Left lung (tissue), 10 donors: ENCODE measurements around the gene CST2. TPM values are rescaled to one million over a fixed set of nuclear protein-coding genes. Genes with fewer than 3 reads are reported as not detected.
"Not testable (repeated sequence)": the region's sequence is repeated elsewhere in the genome, so short reads cannot be mapped to it uniquely, and the experiment has no call there.

ENCODE experiments used
- ATAC-seq: fragments of 200-7000 bp; cut with Tn5 transposase; one replicate; pipeline ENCODE4 v1.9.1; 2020; ENCODE audit warnings: moderate library complexity
- DNase-seq, 4 donors: peaks; one replicate each; pipeline ENCODE4 v3.0.0-alpha.2; 2013 to 2020
- H3K27ac ChIP-seq, 2 donors: fragments of 200-600 bp; sonication (generic) in 1 of 2; one replicate each; pipeline versions ENCODE4 v1.5.0 to v1.8.0; 2020 to 2021
- H3K27me3 ChIP-seq, 2 donors: fragments of 200-600 bp; sonication (generic) in 1 of 2; one replicate each; pipeline versions ENCODE4 v1.5.0 to v1.8.0; 2020 to 2021
- H3K36me3 ChIP-seq, 2 donors: fragments of 200-600 bp; sonication (generic) in 1 of 2; one replicate each; pipeline versions ENCODE4 v1.5.0 to v1.8.0; 2020 to 2021
- H3K4me1 ChIP-seq, 2 donors: fragments of 200-600 bp; one replicate each; pipeline ENCODE4 v1.8.0; 2021
- H3K4me3 ChIP-seq, 2 donors: fragments of 200-600 bp; sonication (generic) in 1 of 2; one replicate each; pipeline versions ENCODE4 v1.5.0 to v1.8.0; 2020 to 2021; ENCODE audit warnings: mild to moderate bottlenecking in 1 of 2
- H3K9me3 ChIP-seq, 2 donors: fragments of 200-600 bp; sonication (generic) in 1 of 2; one replicate each; pipeline versions ENCODE4 v1.5.0 to v1.8.0; 2020 to 2021
- CTCF ChIP-seq, 2 donors: fragments of 200-600 bp; sonication (generic) in 1 of 2; IDR thresholded peaks; one replicate each; pipeline versions ENCODE4 v1.5.0 to v1.8.0; 2021; ENCODE audit warnings: antibody characterized with exemption in 2 of 2
- intact Hi-C, 2 donors: fragments of 100-400 bp; cut with DNase I; formaldehyde crosslinking; loops; one replicate each; pipeline versions ENCODE4 v1.11.2 to v1.14.2; 2022
- polyA plus RNA-seq, 6 donors: library from polyadenylated mRNA; unstranded; fragments of 120-200 nt; gene quantifications; one replicate each; pipeline ENCODE4 v1.2.1, GENCODE V29; 2013; ENCODE audit not compliant: insufficient read length in 6 of 6
- total RNA-seq, 2 donors: library from RNA; stranded (reverse); fragmentation: NEBNext Ultra II Directional; extraction: Animal tissue kit (Norgen Biotek cat#: 25700); gene quantifications; one replicate each; pipeline ENCODE4 v1.2.1, GENCODE V29; 2021
- donor health status: DM: no; HTN: yes; CAD: no.
- donor health status: DM: no; HTN: no; CAD: no.

The CST2 gene
- total and polyA plus RNA-seq, 8 donors, result 0.23 to 13.0 (median 0.39) TPM; not detected in 3

GRCh38 chr20:23800865-23801264 is 25.7 kb downstream of the CST2 start:
- DNase-seq (no peak), ATAC-seq (no peak)
- intact Hi-C loops, result no loop called here
- Histone ChIP-seq H3K27me3 (no peaks in the 10 kb centered on the region), H3K4me3 (no peak overlapping the region), H3K9me3 (no peaks in the 10 kb centered on the region), H3K4me1 (no peaks in the 10 kb centered on the region), H3K36me3 (no peaks in the 10 kb centered on the region), H3K27ac (no peak overlapping the region)
- TF ChIP-seq CTCF (IDR thresholded peaks at IDR 0.05), result no peak

GRCh38 chr20:23799216-23799847 is 27.2 kb downstream of the CST2 start:
- intact Hi-C loops, H3K9me3 ChIP-seq: not testable (repeated sequence)

GRCh38 chr20:23795526-23795925 is 31.0 kb downstream of the CST2 start:
- intact Hi-C loops, result no loop called here
- no peak for DNase-seq
- Histone ChIP-seq H3K27ac (no peak overlapping the region), H3K9me3 (no peaks in the 10 kb centered on the region), H3K4me1 (no peaks in the 10 kb centered on the region), H3K36me3 (no peaks in the 10 kb centered on the region), H3K4me3 (no peak overlapping the region), H3K27me3 (no peaks in the 10 kb centered on the region)
- ATAC-seq, result no peak
- TF ChIP-seq CTCF (IDR thresholded peaks at IDR 0.05), result no peak

More at GRCh38 chr20:23799216-23799847, 27.2 kb downstream of the CST2 start:
- H3K4me1 ChIP-seq, H3K27ac ChIP-seq, H3K4me3 ChIP-seq, H3K27me3 ChIP-seq, H3K36me3 ChIP-seq: not testable (repeated sequence)
- ATAC-seq (peak; percentile 99), DNase-seq (peak in 2 of 4 donors; percentile 10 to 43)
- peak; percentile 58 to 68 for TF ChIP-seq CTCF (IDR thresholded peaks at IDR 0.05)

GRCh38 chr20:23794841-23795240 is 31.7 kb downstream of the CST2 start:
- H3K36me3 ChIP-seq, result no peaks in the 10 kb centered on the region
- TF ChIP-seq CTCF (IDR thresholded peaks at IDR 0.05), result no peak
- intact Hi-C loops, result no loop called here
- H3K27me3 ChIP-seq, result no peaks in the 10 kb centered on the region
- H3K4me1 ChIP-seq, result no peaks in the 10 kb centered on the region
- no peaks in the 10 kb centered on the region for H3K9me3 ChIP-seq
- DNase-seq (no peak), ATAC-seq (no peak)
- H3K4me3 ChIP-seq, result no peak overlapping the region
- no peak overlapping the region for H3K27ac ChIP-seq

- H3K36me3 ChIP-seq, result no peaks in the 10 kb centered on the region
- DNase-seq (no peak), ATAC-seq (no peak)
- no peaks in the 10 kb centered on the region for H3K27me3 ChIP-seq
- no peaks in the 10 kb centered on the region for H3K9me3 ChIP-seq
- no peak overlapping the region for H3K4me3 ChIP-seq
- intact Hi-C loops, result no loop called here
- no peaks in the 10 kb centered on the region for H3K4me1 ChIP-seq
- no peak for TF ChIP-seq CTCF (IDR thresholded peaks at IDR 0.05)
- H3K27ac ChIP-seq, result no peak overlapping the region
Observed at GRCh38 chr20:23794065-23794464, 32.5 kb downstream of the CST2 start.
